CD1c-positive myeloid dendritic cell (primary cell): ENCODE results near the gene TCEAL8.

Experiments used
- DNase-seq: peaks from one replicate; pipeline ENCODE4 v3.0.0-alpha.2; 2016; ENCODE audit errors: extremely low spot score

Gene TCEAL8

DNA sequence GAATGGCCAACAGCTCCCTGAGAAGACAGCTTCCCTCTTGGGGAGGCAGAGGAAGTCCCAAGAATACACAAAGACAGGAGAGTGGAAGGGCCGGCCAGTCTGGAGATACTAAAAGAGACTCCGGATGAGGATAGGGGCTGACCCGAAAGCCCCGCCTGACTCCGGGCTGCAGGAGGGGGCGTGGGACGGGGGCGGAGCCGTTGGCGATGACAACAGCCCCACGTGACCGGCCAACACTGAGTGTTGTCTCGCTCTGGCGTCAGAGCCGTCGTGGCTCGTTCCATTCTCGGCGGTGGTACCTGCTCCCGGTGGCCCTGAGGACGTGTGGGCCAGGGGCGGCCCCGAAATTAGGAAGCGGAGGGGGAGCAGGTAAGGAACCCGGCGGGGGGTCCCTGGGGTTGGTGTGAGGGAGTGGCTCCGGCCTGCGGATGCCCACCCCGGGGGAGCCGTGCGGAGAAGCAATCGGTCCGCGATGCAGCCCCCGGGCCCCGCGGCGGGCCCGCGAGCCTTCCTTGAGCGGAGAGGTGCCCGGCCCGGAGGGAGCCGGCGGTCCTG is 40.0 kb downstream of the TCEAL8 start, which contains the start of gene BEX4:
BEX4 (plus strand) TSS at position 239 of the 555 bp plus-strand sequence. CDS start 1,046 bp downstream, outside the sequence.
- DNase-seq: peak; percentile 83

- no peak for DNase-seq
Measured at GRCh38 chrX:103212749-103213457, 42.1 kb downstream of the TCEAL8 start.

GRCh38 chrX:103211012-103211715 is 43.8 kb downstream of the TCEAL8 start:
- peak; percentile 52 for DNase-seq

DNA sequence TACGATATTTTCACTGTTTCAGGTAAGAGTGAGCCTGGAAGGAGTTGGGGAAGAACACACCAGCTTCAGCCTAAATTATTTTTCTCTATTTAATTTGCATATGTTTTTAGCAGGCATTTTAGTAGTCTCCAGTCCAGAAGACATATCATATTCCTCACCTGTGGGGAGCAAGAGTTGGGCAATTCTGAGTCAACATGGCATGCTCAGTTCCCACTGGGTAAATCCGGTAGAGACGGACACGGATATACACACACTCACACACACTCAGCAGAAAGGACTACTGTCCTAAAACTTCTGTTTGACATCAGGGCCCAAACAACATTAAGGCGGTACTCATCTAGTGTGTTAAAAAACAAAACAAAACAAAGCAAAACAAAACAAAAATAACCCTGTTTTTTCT is 44.9 kb downstream of the TCEAL8 start:
- no peak for DNase-seq
